Right hindlimb (tissue), 1 donor: Measurements from ENCODE around the gene PLCB4.
"Not testable (repeated sequence)": the region's sequence is repeated elsewhere in the genome, so short reads cannot be mapped to it uniquely, and the experiment has no call there.

Source experiments
- DNase-seq: peaks from one replicate; pipeline ENCODE4 v3.0.0-alpha.2; 2018

Gene PLCB4

DNA sequence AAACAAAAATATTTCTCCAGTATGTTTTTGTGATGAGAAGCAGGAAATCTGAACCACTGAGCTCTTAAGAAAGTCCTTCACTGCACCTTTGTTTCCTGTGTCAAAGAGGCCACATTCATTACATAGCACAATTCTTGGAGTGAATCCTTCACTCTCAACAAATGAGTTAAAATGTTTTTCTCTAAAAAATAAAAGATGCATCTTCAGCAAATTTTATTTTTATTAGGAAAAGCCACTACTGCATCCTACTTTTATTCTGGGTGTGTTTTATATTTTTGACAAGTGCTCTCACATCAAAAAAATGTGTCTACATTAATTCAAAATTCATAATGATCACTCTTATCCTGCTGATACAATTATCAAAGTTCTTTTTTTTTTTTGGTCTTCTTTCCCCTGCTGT, 76.3 kb downstream of the PLCB4 start:
- no peak for DNase-seq

DNA sequence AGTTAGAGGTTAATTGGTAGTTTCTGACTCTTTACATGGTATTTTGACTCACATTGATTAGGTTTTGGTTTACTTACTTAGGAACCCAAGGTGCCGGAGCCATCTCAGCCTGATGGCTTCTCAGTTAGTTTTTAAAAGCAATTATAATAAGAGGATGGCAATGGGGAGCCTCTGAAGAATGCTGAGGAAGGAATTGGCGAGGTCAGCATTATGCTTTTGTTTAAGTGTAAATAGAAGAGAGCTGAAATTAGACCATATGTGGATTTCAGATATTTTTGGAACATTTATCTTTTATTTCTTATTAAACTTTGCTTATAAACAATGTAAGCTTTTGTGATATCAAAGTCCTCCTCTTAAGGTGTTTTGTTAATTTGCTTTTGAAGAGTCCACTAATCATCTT, 77.8 kb downstream of the PLCB4 start:
- DNase-seq = no peak

DNA sequence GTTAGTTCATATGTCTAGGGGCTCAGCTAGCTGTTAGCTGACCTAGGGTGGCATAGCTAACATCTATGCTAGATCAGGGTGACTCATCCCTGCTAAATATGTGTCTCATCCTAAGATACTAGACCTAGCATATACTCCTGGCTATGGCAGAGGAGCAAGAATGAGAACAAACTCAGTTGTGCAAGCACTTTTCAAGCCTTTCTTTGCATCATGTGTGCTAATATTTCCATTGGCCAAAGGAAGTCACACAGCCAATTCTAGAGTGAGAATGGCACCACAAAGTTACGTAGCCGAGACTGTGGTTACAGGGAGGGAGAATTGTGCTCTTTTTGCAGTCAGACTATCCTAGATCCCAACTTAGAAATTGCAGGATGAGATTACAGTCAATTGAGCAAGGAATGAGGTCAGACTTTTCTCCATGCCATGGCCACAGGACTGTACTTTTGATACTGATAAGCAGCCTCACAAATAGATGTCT, 78.7 kb downstream of the PLCB4 start:
- no peak for DNase-seq

DNA sequence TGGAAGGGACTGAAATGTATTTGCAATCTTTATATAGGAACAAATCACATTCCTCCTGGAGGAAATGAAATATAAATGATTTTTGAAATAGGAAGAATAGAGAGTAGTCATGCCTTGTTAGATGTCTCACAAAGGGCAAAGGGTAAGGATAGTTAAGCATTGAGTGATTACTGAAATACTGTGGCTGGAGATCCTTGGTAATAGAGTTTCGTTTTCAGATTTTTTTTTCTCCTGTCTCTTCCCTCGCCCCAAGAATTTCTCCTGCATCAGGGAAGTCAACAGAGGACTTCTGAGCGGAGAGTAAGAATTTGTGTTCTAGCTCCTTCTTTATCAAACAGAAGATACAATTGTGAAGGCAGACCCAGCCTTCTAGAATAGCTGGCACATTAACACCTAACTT, 79.4 kb downstream of the PLCB4 start:
- DNase-seq = no peak

DNA sequence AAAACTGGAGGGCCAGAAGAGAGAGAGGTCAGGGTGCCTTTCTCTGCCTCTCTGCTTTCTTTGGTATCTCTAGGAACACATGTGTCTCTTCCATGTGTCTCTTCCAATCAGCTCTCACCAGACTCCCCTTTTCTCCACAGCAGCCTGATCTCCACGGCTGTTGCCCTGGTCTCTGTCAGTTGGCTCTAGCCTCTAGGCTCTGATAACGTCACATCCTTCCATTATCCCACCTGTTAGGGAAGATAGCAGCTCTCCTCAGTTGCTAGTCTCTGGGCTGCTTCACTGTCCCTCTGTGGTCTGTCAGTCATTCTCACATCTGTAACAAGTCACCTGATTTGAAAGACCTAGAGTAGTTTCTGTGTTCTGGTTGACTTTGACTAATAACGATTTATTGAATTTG, 80.2 kb downstream of the PLCB4 start:
- DNase-seq = no peak

DNA sequence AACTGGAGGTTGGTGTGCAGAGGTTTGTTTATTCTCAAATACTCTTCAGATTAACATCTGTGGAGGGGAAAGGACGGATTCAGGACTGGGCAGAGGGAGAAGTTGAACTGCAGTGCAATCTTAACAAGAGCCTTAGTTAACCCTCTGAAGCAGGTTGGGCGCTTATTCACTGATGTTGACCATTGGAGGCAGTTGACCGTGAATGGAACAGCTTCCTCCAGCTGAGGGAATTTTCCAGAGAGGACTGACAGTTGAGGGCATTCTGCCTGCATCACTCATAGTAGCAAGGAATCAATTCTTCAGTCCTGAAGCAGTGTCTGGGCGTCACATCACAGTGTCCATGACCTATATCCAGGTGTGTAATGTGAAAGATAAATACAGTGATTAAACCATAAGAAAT, 80.9 kb downstream of the PLCB4 start:
- DNase-seq = no peak

DNA sequence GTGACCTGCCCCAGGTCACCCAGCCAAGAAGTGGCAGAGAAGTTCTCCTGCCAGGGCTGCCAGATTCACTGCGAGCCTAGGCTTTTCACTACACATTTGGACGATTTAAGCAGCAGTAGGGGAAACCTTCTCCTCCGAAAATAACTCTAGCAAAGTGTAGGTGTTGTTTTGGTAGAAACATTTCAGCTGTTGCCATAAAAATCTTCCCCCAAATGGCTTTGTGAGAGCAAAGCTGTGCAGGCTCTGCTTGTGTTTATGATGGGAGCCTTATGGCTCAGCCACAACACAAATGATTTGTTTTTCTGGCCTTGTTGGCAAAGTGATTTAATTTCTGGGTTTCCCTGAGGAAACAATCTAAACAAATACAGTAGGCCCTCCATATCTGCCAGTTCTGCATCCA, 81.8 kb downstream of the PLCB4 start:
- no peak for DNase-seq

DNA sequence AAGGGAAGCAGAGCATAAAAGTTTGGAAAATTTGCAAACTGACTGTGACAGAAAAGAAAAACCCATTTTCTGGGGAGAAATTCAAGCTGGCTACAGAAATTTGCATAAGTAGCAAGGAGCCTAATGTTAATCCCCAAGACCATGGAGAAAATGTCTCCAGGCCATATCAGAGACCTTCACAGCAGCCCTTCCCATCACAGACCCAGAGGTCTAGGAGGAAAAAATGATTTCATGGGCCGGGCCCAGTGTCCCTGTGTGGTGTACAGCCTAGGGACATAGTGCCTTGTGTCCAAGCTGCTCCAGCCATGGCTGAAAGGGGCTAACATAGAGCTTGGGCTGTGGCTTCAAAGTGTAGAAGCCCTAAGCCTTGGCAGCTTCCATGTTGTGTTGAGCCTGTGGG, 83.3 kb downstream of the PLCB4 start:
- DNase-seq = not testable (repeated sequence)

DNA sequence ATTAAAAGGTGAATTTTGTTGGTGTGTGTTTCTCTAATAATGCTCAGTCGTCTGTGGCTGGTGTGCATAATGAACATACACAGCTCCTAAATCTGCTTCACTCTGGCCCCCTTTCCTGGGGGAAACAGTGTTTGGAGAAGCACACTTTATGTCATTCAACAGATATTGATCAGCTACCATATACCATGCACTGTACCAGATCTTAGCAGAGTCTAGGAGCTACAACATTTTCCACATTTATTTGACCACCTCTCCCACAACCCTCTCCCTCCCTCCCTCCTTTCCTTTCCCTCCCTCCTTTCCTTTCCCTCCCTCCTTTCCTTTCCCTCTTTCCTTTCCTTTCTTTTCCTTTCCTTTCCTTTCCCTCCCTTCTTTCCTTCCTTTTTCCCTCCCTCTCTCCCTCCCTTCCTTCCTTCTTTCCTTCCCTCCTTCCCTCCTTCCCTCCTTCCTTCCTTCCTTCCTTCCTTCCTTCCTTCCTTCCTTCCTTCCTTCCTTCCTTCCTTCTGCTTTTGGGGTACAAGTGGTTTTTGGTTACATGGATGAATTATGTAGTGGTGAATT, 85.7 kb downstream of the PLCB4 start:
- DNase-seq = no peak

DNA sequence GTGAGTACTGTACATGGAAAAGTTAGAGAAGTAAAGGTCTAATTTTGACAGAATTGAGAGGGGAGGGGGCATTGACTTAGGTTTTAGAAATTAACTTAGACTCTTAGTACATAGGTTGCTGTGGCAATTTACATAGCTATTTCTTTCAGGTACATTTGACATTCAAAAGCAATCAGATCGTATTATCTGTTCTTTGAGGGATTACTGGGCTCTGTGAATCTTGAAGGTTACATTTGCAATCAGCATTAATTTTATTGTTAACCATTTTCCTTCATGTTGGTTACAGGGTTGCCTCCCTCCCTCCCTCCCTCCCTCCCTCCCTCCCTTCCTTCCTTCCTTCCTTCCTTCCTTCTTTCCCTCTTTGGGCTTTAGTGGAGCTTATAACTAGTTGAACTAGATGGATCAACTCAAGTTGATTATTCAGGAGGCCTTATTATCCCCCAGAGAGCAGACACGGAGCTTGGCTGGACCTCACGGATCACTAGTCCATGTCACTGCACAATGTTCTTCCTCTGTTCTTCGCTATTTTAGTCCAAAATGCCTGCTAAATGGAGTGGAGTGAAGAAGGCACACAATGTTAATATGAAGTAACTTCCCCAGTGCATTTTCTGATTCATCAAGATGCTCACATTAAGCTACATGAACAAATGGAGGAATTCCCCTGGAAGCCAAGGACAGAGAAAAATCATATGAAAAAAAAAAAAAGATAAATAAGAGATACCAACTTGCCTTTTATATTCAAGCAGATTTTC, 87.8 kb downstream of the PLCB4 start:
- no peak for DNase-seq

DNA sequence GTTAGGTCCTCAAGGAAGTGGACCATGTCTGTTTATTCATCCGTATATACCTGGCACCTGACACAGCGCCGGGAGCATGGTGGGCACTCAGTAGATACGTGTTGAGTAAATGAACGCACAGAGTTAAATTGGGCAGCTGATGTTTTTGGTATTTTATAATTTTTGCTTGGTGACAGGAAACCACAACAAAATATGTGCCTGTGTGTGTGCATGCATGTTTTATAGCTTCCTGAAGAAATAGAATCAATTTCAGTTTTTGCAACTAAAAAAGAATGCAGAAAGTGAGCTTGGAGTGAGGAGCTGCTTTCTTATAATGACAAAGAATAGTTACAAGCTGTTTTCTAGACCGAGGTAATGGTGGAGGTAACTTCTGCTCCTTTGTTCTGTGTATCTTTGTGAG, 91.4 kb downstream of the PLCB4 start:
- no peak for DNase-seq

DNA sequence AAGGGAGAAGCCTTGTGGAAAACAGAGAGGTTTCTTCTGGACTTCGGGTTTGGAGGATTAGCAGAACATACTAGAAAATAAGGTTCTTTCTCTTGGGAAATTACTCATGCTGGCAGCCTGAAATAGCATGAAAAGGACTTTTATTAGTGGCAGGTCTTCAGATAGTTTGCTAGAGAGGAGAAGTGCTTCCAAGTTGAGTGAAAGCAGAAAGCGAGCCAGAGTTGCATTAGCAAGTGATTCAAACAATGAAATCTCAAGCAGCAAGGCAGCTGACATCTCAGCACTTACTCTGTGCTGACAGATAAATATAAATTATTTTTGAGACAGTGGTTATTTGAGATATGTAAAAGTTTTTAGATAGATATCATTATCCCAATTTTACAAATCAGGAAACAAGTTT, 91.9 kb downstream of the PLCB4 start:
- no peak for DNase-seq

DNA sequence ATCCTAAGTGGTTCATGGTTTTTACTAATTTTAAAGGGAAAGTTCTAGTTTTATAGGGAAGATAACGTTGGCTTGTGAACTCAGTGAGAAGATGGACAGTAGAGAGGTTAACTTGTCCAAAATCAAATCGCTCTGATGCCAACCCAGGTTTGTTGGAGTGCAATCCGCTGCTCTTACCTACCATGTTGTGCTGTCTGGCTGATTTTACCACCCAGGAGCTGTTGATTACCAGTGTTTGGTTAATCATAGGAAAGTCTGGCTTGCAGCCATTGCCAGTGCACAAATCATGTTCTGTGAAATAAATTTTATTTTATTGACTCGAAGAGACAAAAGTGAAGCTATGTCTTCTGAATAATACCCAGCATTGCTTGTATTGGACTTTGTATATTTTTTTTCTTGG, 92.4 kb downstream of the PLCB4 start:
- DNase-seq = no peak

DNA sequence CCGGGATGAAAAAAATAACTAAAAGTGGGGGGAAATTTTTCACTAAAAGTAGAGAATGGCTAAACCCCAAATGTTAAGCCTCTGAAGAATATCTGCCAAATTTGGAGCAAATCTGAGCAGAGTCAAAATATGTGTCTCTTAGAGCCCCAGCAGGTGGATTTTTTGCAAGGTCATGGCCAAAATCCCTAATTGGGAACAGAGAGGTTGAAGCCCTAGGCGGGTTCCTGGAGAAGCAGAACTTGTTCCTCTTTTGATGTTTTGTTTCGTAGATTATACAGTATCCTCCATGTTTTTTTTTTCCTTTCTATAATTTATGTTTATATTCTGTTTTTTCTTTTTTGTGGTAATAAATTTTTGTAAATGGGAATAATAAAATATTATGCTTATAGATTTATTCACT, 94.4 kb downstream of the PLCB4 start:
- no peak for DNase-seq

DNA sequence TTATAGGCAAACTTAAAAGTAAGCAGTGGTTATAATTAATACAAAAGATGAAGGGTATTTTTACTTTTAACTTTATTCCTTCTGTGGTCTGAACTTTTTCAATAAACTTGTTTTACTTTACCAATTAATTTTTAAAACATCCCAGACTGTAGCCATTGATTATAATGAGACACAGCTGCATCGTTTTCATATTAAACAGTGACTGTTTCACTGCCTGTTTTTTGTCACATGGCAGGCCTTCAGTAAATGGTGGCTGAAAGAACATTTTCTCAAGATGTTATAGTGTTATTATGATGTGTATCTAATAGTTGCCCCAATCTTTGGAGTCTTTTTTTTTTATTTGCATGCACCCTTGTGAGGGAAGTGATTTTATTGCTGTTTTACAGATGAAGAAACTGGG, 95.1 kb downstream of the PLCB4 start:
- DNase-seq = no peak

DNA sequence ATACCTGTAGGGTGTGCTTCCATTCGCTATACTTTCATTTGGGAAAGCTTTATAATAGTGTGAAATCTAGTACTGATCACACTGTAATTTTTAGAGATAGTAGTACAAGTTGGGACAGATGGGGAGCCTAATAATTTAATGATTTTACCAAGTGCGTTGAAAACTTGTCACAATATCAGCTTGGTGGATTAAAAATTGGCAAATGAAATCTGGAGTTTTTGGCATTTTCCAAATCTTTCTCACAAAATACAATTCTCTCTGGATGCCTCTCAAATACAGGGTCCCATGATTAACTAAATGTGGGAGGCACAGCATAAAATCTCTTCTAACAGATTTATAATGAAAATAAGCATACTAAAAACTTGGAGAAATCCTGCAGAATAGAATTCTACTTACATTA, 96.4 kb downstream of the PLCB4 start:
- DNase-seq = no peak

DNA sequence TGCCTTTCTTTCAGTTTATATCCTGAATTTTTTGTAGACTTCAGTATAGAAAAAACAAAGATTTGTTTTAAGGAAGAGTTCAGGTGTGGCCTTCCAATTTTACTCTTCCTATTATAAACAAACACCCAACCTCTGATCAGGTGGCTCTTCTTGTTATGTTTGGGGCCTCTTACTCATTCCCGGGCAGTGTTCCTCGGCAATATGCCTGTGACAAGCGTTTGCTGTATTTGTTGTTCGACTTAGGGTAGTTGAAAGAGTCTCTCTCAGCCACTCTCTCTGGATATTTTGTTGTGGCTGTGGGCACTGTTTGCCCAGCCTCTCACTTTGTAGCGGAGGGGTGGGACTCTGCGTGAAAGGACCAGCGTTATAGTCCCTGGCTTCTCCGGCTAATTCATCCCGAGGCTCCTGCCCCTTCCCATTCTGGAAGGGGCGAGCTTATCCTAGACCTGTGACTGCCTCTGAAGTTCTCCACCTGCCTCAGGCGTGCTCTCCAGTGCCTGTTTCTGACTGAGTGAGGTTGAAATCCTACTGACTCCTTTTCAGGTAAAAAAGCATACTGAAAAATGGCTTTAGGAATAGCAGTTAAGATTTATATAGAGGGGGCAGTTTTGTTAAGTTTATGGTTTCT, 97.4 kb downstream of the PLCB4 start:
- DNase-seq = no peak

DNA sequence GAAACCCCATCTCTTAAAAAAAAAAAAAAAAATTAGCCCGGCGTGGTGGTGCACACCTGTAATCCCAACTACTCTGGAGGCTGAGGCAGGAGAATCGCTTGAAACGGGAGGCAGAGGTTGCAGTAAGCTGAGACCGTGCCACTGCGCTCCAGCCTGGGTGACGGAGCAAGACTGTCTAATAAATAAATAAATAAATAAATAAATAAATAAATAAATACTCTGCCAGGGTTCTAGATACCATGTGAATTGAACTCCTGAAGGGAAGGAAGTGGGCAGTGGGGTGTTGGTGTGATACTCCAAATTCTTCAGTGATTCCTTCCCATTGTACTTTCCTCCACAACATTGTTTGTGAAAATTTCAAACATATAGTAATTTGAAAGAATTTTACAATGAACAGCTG, 100.5 kb downstream of the PLCB4 start:
- DNase-seq = no peak

DNA sequence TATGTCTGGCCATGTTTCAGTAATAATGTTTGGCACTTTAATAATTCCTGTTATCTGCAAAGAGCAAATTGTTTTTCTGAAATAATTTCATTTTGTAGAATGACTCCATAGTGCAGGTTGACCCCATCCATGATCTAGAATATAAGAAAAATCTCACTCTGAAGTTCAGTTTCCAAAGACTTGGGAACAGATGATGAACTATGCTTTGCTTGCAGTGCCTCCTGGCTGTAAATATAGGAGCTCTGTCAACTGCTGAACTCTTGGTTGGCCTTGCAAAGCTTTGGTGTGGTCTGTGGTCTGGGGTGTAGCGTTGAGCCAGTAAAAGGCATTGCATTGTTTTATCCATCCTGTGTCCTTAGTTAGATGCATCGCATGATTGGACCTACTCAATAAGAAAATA, 104.0 kb downstream of the PLCB4 start:
- peak; percentile 39 for DNase-seq

DNA sequence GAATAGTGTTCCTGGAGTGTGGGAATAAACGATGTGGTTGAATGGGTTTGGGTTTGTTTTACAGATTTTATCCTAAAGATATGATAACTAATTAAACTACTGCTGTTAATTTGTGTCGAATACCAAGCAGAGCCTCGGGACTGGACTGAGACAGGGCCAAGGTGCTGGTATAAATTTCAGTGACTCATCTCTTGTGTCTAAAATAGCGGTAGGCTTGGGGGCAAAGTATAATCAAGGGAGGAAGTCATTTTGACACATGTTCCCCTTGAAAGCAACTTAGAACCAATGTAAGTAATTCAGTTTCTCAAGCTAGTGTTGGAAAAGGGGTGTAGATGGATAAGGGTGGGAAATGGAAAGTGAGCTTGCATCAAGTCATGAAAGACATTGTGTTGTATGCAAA, 108.4 kb downstream of the PLCB4 start:
- no peak for DNase-seq

DNA sequence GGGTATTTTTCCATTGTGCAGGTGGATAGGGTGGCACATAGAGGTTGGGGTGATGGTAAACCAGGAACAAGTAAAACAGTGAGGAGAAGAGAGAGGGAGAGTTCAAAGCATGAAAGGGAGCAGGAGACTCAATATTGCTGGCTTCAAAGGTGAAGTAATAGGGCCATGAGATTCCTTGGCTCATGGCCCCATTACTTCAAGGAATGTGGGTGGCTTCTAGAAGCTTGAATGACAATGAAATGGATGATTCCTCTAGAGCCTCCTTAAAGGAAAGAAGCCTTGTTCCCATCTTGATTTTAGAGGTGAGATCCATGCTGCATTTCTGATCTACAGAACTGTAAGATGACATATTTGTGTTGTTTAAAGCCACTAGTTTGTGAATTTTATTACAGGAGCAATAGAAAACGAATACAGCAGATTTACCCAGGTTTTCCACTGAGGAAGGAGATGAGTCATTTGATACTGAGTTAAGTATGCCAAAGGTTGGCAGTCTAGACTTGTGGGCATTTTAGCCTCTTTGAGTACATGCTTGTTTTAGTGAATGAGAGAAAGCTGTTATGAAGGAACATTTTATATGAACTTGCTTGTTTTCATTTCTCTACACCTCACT, 110.4 kb downstream of the PLCB4 start:
- DNase-seq = no peak

DNA sequence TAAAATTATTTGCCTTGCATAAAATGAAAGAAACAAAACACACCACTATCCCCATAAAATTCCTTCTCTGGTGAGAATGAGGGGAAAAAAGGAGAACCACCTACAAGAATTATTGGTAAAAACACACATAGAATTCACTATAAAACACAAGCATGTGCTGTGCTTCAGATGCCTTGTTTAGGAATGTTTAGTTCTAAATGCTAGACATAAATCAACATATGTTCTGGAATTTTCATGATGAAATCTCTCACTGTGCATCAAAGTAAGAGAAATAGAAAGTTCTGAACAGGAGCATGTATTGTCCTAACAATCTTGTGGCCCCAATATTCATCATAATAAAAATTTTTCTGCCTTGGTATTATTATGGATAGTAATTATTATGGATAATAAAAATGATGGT, 111.0 kb downstream of the PLCB4 start:
- no peak for DNase-seq

DNA sequence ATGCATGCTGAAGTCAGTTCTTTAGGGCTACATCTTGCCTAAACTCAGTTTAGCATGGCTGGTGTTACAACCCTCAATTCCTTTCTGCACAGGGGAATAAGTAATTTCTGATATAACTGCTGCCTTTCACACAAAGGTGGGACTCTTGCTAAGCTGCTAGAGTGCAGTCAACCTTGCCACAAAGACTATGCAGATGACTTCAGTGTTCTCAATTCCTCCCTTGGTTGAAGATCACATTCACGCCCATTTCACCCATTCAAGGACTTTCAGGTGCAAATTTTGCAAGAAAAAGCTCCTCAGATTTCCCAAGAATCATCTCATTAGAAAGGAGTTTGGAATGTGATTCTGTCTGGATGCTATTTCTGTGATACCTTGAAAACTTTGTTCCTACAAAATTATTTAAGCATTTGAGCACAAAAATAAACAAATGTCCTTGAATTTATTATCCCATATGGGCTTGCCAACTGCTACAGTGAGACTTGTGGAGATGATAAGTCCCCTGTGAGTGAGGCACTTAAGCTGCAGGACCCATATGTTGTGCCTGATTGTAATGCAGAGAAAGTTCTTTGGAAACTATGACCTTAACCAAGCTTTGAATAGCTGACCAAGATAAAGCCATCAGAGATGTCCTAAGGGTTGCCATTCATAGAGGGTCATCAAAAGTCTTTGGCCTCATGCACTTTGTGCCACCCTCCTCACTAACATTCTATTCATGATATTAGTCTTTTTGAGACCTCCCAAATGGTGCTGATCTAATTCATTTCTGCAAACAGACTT, 111.8 kb downstream of the PLCB4 start:
- DNase-seq = no peak
